Liver (tissue), 9 donors: ENCODE measurements around the gene TMEM214. TPM values are rescaled to one million over a fixed set of nuclear protein-coding genes. Genes with fewer than 3 reads are reported as not detected.

ENCODE experiments used
- DNase-seq: peaks from one replicate; pipeline ENCODE4 v3.0.0-alpha.2; 2017; ENCODE audit warnings: low spot score
- H3K27ac ChIP-seq, 2 donors: one replicate each; pipeline ENCODE4 v1.7.0; 2013; ENCODE audit warnings: inconsistent platforms in 2 of 2, low read length in 2 of 2, control low read depth in 1 of 2, low read depth in 1 of 2, mild to moderate bottlenecking in 1 of 2
- H3K27me3 ChIP-seq, 4 donors: one replicate each; pipeline versions ENCODE4 v1.6.1 to v1.7.0; 2013; ENCODE audit warnings: low read length in 3 of 4, inconsistent platforms in 1 of 4, mild to moderate bottlenecking in 1 of 4, moderate library complexity in 1 of 4; ENCODE audit not compliant: control insufficient read depth in 4 of 4, insufficient read depth in 4 of 4
- H3K36me3 ChIP-seq, 4 donors: one replicate each; pipeline versions ENCODE4 v1.6.1 to v1.7.0; 2013; ENCODE audit warnings: low read length in 3 of 4, mild to moderate bottlenecking in 3 of 4, low read depth in 1 of 4, moderate library complexity in 1 of 4; ENCODE audit not compliant: control insufficient read depth in 4 of 4, insufficient read depth in 3 of 4
- H3K4me1 ChIP-seq, 4 donors: one replicate each; pipeline versions ENCODE4 v1.6.1 to v1.7.0; 2013; ENCODE audit warnings: low read length in 3 of 4, mild to moderate bottlenecking in 3 of 4, moderate library complexity in 1 of 4; ENCODE audit not compliant: control insufficient read depth in 4 of 4, insufficient read depth in 4 of 4
- H3K4me3 ChIP-seq, 3 donors: one replicate each; pipeline versions ENCODE4 v1.6.1 to v1.7.0; 2013; ENCODE audit warnings: low read length in 3 of 3, control low read depth in 1 of 3, low read depth in 1 of 3, mild to moderate bottlenecking in 1 of 3
- H3K9ac ChIP-seq, 2 donors: one replicate each; pipeline ENCODE4 v1.7.0; 2013; ENCODE audit warnings: low read length in 2 of 2, mild to moderate bottlenecking in 2 of 2, moderate library complexity in 2 of 2, control low read depth in 1 of 2, low read depth in 1 of 2
- H3K9me3 ChIP-seq, 4 donors: one replicate each; pipeline versions ENCODE4 v1.6.1 to v1.7.0; 2013; ENCODE audit warnings: low read length in 3 of 4; ENCODE audit not compliant: control insufficient read depth in 4 of 4
- ATF3 ChIP-seq: IDR thresholded peaks from 2 replicates; pipeline ENCODE4 v1.6.1; 2016; ENCODE audit warnings: antibody characterized with exemption
- CTCF ChIP-seq: fragments of 150-350 bp; IDR thresholded peaks from 2 replicates; pipeline ENCODE4 v1.5.1; 2017; ENCODE audit warnings: improper control_type of control experiment, low read depth, low read length; ENCODE audit not compliant: missing input control
- EGR1 ChIP-seq, 2 donors: IDR thresholded peaks; 2 replicates each; pipeline ENCODE4 v1.6.1; 2016 to 2018; ENCODE audit warnings: antibody characterized with exemption in 2 of 2, low read depth in 2 of 2
- FOXA1 ChIP-seq: IDR thresholded peaks from 2 replicates; pipeline ENCODE4 v1.6.1; 2016; ENCODE audit warnings: antibody characterized with exemption
- FOXA2 ChIP-seq: IDR thresholded peaks from 2 replicates; pipeline ENCODE4 v1.6.1; 2016; ENCODE audit warnings: antibody characterized with exemption
- GABPA ChIP-seq, 2 donors: IDR thresholded peaks in 1 of 2; conservative IDR thresholded peaks in 1 of 2; 2 replicates each; pipeline ENCODE4 v1.6.1; 2016; ENCODE audit warnings: antibody characterized with exemption in 2 of 2, mild to moderate bottlenecking in 1 of 2, moderate library complexity in 1 of 2
- HNF4A ChIP-seq, 2 donors: conservative IDR thresholded peaks; 2 replicates each; pipeline ENCODE4 v1.6.1; 2016; ENCODE audit warnings: antibody characterized with exemption in 2 of 2, mild to moderate bottlenecking in 2 of 2
- HNF4G ChIP-seq: IDR thresholded peaks from 2 replicates; pipeline ENCODE4 v1.6.1; 2016; ENCODE audit warnings: antibody characterized with exemption
- JUND ChIP-seq, 2 donors: IDR thresholded peaks; 2 replicates each; pipeline ENCODE4 v1.6.1; 2016; ENCODE audit warnings: antibody characterized with exemption in 2 of 2
- NR2F2 ChIP-seq: IDR thresholded peaks from 2 replicates; pipeline ENCODE4 v1.6.1; 2016; ENCODE audit warnings: antibody characterized with exemption
- RAD21 ChIP-seq, 2 donors: IDR thresholded peaks; 2 replicates each; pipeline ENCODE4 v1.6.1; 2016; ENCODE audit warnings: antibody characterized with exemption in 2 of 2, mild to moderate bottlenecking in 2 of 2
- RXRA ChIP-seq, 2 donors: IDR thresholded peaks; 2 replicates each; pipeline ENCODE4 v1.6.1; 2017 to 2018; ENCODE audit warnings: antibody characterized with exemption in 2 of 2, mild to moderate bottlenecking in 1 of 2
- SP1 ChIP-seq: IDR thresholded peaks from 2 replicates; pipeline ENCODE4 v1.6.1; 2018; ENCODE audit warnings: antibody characterized with exemption, mild to moderate bottlenecking
- TAF1 ChIP-seq: conservative IDR thresholded peaks from 2 replicates; pipeline ENCODE4 v1.6.1; 2016; ENCODE audit warnings: antibody characterized with exemption, mild to moderate bottlenecking
- YY1 ChIP-seq: IDR thresholded peaks from 2 replicates; pipeline ENCODE4 v1.6.1; 2016; ENCODE audit warnings: antibody characterized with exemption, mild to moderate bottlenecking
- ZBTB33 ChIP-seq: IDR thresholded peaks from 2 replicates; pipeline ENCODE4 v1.6.1; 2016; ENCODE audit warnings: antibody characterized with exemption
- WGBS: extraction: QIAGEN DNeasy Blood & Tissue Kit; methylation state at CpG from one replicate; pipeline ENCODE4 v1.1.7; 2013; 5-methylcytosine and 5-hydroxymethylcytosine counted together
- polyA plus RNA-seq, 2 donors: library from polyadenylated mRNA; stranded (reverse) in 1 of 2; unstranded in 1 of 2; fragments of 200-250 nt in 1 of 2; fragments of >200 nt in 1 of 2; fragmentation: Nextera tagmentation in 1 of 2; extraction: Ambion mirVana in 1 of 2; gene quantifications; one replicate each; pipeline versions ENCODE4 v1.2.1 to v1.2.3, GENCODE V29; 2013 to 2015
- total RNA-seq, 2 donors: library from RNA; depleted of rRNA; stranded (reverse); fragments of >200 nt; gene quantifications; one replicate each; pipeline ENCODE4 v1.2.3, GENCODE V29; 2014
- TF ChIP-seq, protein P1 (sequence below): IDR thresholded peaks from 2 replicates; pipeline ENCODE4 v1.6.1; 2016; ENCODE audit warnings: antibody characterized with exemption, mild to moderate bottlenecking
- TF ChIP-seq, protein P2 (sequence below): IDR thresholded peaks from 2 replicates; pipeline ENCODE4 v1.6.1; 2016; ENCODE audit warnings: antibody characterized with exemption
- donor health status: healthy.
- donor health status: healthy.
- donor health status: healthy.
- donor health status: healthy.
- donor health status: healthy.

Gene TMEM214
- total and polyA plus RNA-seq, 4 donors = 17.1 to 53.4 (median 38.4) TPM

DNA sequence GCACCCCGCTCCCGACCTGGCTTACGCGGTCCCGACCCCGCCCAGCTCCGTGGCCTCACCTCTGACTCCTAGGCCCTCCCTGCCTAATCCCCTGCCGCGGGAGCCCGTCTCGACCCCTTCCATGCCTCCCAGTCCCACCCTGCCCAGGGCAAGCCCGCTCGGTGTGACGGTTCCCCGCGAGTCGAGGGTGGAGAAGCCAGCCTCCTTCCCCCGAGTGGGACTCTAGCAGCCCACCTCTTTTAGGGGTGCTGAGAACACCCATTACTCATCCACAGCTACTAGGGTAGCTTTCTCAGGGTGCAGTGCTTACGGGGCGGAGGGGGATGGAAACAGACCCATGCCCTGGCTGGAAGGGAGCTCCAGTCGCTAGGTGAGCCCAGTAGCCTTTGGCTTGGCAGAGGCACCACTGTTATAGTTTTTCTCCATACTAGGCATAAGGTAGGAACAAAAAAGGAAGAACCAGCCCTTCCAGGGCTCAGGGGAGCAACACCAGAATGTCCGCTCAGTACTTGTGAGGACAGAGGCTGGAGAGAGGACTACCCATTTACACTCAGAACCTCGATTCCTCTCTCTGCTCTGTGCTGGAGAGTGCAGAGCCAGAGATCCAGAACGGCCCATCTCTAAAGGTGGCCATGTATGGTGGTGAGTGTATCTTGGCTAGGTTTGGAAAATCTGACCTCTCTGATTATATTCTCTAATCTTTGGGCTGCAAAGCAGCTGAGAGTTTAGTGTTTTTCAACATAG is 19.3 kb downstream of the TMEM214 start:
- no peak for DNase-seq
- Histone ChIP-seq H3K36me3 (peaks cover 0 to 18% (median 16%) of the 10 kb centered on the region in 4 donors), H3K4me1 (peaks cover 6 to 24% (median 14%) of the 10 kb centered on the region in 4 donors), H3K4me3 (peak overlapping the region; percentile 72 to 84 (median 83)), H3K27ac (peak overlapping the region in 1 of 2 donors; percentile 77), H3K9me3 (no peaks in the 10 kb centered on the region), H3K9ac (no peak overlapping the region), H3K27me3 (no peaks in the 10 kb centered on the region)
- TF ChIP-seq HNF4A (conservative IDR thresholded peaks at IDR 0.05) = no peak
- no peak for TF ChIP-seq NR2F2
- no peak for TF ChIP-seq YY1
- no peak for TF ChIP-seq SP1
- TF ChIP-seq, protein P1, sequence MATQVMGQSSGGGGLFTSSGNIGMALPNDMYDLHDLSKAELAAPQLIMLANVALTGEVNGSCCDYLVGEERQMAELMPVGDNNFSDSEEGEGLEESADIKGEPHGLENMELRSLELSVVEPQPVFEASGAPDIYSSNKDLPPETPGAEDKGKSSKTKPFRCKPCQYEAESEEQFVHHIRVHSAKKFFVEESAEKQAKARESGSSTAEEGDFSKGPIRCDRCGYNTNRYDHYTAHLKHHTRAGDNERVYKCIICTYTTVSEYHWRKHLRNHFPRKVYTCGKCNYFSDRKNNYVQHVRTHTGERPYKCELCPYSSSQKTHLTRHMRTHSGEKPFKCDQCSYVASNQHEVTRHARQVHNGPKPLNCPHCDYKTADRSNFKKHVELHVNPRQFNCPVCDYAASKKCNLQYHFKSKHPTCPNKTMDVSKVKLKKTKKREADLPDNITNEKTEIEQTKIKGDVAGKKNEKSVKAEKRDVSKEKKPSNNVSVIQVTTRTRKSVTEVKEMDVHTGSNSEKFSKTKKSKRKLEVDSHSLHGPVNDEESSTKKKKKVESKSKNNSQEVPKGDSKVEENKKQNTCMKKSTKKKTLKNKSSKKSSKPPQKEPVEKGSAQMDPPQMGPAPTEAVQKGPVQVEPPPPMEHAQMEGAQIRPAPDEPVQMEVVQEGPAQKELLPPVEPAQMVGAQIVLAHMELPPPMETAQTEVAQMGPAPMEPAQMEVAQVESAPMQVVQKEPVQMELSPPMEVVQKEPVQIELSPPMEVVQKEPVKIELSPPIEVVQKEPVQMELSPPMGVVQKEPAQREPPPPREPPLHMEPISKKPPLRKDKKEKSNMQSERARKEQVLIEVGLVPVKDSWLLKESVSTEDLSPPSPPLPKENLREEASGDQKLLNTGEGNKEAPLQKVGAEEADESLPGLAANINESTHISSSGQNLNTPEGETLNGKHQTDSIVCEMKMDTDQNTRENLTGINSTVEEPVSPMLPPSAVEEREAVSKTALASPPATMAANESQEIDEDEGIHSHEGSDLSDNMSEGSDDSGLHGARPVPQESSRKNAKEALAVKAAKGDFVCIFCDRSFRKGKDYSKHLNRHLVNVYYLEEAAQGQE = no peak
- TF ChIP-seq HNF4G = no peak
- no peak for TF ChIP-seq RXRA (IDR thresholded peaks at IDR 0.05)
- no peak for TF ChIP-seq RAD21 (IDR thresholded peaks at IDR 0.05)
- TF ChIP-seq, protein P2, sequence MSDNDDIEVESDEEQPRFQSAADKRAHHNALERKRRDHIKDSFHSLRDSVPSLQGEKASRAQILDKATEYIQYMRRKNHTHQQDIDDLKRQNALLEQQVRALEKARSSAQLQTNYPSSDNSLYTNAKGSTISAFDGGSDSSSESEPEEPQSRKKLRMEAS = no peak
- no peak for TF ChIP-seq CTCF
- 7% methylated on average over 24 of the region's 24 CpGs for WGBS

- no peak for DNase-seq
- no peaks in the 10 kb centered on the region for H3K27me3 ChIP-seq
- H3K4me3 ChIP-seq = no peak overlapping the region
- no peak overlapping the region for H3K9ac ChIP-seq
- H3K27ac ChIP-seq = no peak overlapping the region
- no peaks in the 10 kb centered on the region for H3K9me3 ChIP-seq
- 87% methylated on average over 11 of the region's 11 CpGs for WGBS
- peaks cover 0 to 18% (median 16%) of the 10 kb centered on the region in 4 donors for H3K36me3 ChIP-seq
- no peak for TF ChIP-seq TAF1
- TF ChIP-seq, protein P2 = no peak
- TF ChIP-seq EGR1 (IDR thresholded peaks at IDR 0.05; ENCODE audit: low read depth in 2 of 2) = no peak
- TF ChIP-seq RAD21 (IDR thresholded peaks at IDR 0.05) = no peak
- TF ChIP-seq CTCF = no peak
- TF ChIP-seq JUND (IDR thresholded peaks at IDR 0.05) = no peak
- TF ChIP-seq GABPA (IDR thresholded peaks at IDR 0.05 in 1 of 2, conservative IDR thresholded peaks at IDR 0.05 in 1 of 2) = no peak
- TF ChIP-seq ATF3 = no peak
- TF ChIP-seq FOXA2 = no peak
- no peak for TF ChIP-seq HNF4A (conservative IDR thresholded peaks at IDR 0.05)
- no peak for TF ChIP-seq RXRA (IDR thresholded peaks at IDR 0.05)
- no peak for TF ChIP-seq YY1
- no peak for TF ChIP-seq FOXA1
- no peak for TF ChIP-seq ZBTB33
- peaks cover 6 to 24% (median 14%) of the 10 kb centered on the region in 4 donors for H3K4me1 ChIP-seq
Observed at GRCh38 chr2:27053321-27053720, 20.6 kb downstream of the TMEM214 start.
